GM13976 (cell line): ENCODE measurements around the gene CHST9.

ENCODE experiments used
- DNase-seq: peaks from one replicate; pipeline ENCODE4 v3.0.0; 2012; ENCODE audit warnings: low spot score
- CTCF ChIP-seq: IDR thresholded peaks from 2 replicates; pipeline ENCODE4 v1.5.1; 2012; ENCODE audit warnings: borderline replicate concordance, mild to moderate bottlenecking; ENCODE audit not compliant: insufficient read depth; ENCODE audit errors: extremely low read depth, missing control alignments, control extremely low read depth
- in situ Hi-C: fragments of 300-500 bp; cut with MboI; formaldehyde crosslinking; loops from one replicate; pipeline ENCODE4 v1.12.0; 2022; ENCODE audit warnings: low sequenced_read_pairs, mixed read lengths, inconsistent platforms; ENCODE audit not compliant: unreplicated experiment

The CHST9 gene

GRCh38 chr18:26875040-26875654 is 310.0 kb downstream of the CHST9 start:
- DNase-seq = no peak
- no peak for TF ChIP-seq CTCF
- in situ Hi-C loops = no loop called here

- DNase-seq = no peak
- in situ Hi-C loops = no loop called here
- TF ChIP-seq CTCF = no peak
These were observed 310.8 kb downstream of the CHST9 start for GRCh38 chr18:26874283-26874682.

- DNase-seq = no peak
- in situ Hi-C loops = no loop called here
- no peak for TF ChIP-seq CTCF
These were observed 315.5 kb downstream of the CHST9 start for GRCh38 chr18:26869640-26870039.

- in situ Hi-C loops = no loop called here
- DNase-seq = no peak
- no peak for TF ChIP-seq CTCF
These were observed 316.0 kb downstream of the CHST9 start for GRCh38 chr18:26868968-26869586.

GRCh38 chr18:26867471-26867870 is 317.6 kb downstream of the CHST9 start:
- in situ Hi-C loops = no loop called here
- TF ChIP-seq CTCF = no peak
- DNase-seq = no peak

- in situ Hi-C loops = no loop called here
- no peak for TF ChIP-seq CTCF
- DNase-seq = no peak
These were observed 319.6 kb downstream of the CHST9 start, which contains the start of gene AQP4 for GRCh38 chr18:26865557-26865956. Gene AQP4 (minus strand): TSS chr18:26865707. CDS start chr18:26865689, 18 bp downstream.
